ENCODE measurements around the gene ORAI3. TPM values are rescaled to one million over a fixed set of nuclear protein-coding genes. Genes with fewer than 3 reads are reported as not detected.

ORAI3 gene
- total RNA-seq, 6 donors from 2014 or later = 22.2 to 33.9 (median 28.4) TPM

Small RNAs within 50 kb of the gene (small RNA-seq; reads per million reads assigned to genes)
- gene AC135048.1 = 0 reads per million in 4 donors

Other genes starting within 250 kb of the ORAI3 start
- 100 to 1,000 TPM in 1 of 6 donors, 10 to 100 TPM in 5; 38.3 to 102 (median 66.0) TPM for gene SRCAP, start 249.9 kb upstream of the ORAI3 start, total RNA-seq
- 10 to 100 TPM; 27.4 to 70.2 (median 33.5) TPM for gene PHKG2, start 200.6 kb upstream of the ORAI3 start, total RNA-seq
- 10 to 100 TPM in 4 of 6 donors, 1 to 10 TPM in 2; 6.1 to 45.1 (median 16.0) TPM for gene CFAP119, start 187.0 kb upstream of the ORAI3 start, total RNA-seq
- gene RNF40, start 186.7 kb upstream of the ORAI3 start, total RNA-seq = 100 to 1,000 TPM in 2 of 6 donors, 10 to 100 TPM in 4; 69.9 to 137 (median 95.2) TPM
- gene ZNF629, start 161.9 kb upstream of the ORAI3 start, total RNA-seq = 10 to 100 TPM; 13.1 to 32.5 (median 14.8) TPM
- gene BCL7C, start 55.0 kb upstream of the ORAI3 start, total RNA-seq = 10 to 100 TPM; 15.7 to 32.8 (median 28.2) TPM
- 10 to 100 TPM in 2 of 6 donors, 1 to 10 TPM in 4; 4.2 to 14.5 (median 7.1) TPM for gene CTF1, start 52.5 kb upstream of the ORAI3 start, total RNA-seq
- 10 to 100 TPM in 4 of 6 donors, 1 to 10 TPM in 2; 7.3 to 40.9 (median 15.5) TPM for gene FBXL19, start 25.5 kb upstream of the ORAI3 start, total RNA-seq
- gene SETD1A, start 8.7 kb downstream of the ORAI3 start, total RNA-seq = 10 to 100 TPM in 5 of 6 donors, 1 to 10 TPM in 1; 9.1 to 30.4 (median 17.0) TPM
- 10 to 100 TPM; 10.5 to 38.8 (median 21.3) TPM for gene HSD3B7, start 36.1 kb downstream of the ORAI3 start, total RNA-seq
- gene STX1B, start 61.6 kb downstream of the ORAI3 start, total RNA-seq = 1 to 10 TPM in 2 of 6 donors, under 1 TPM in 4; 0.30 to 2.1 (median 0.51) TPM
- gene STX4, start 84.5 kb downstream of the ORAI3 start, total RNA-seq = 100 to 1,000 TPM in 3 of 6 donors, 10 to 100 TPM in 3; 44.8 to 168 (median 96.3) TPM
- 10 to 100 TPM in 4 of 6 donors, 1 to 10 TPM in 2; 8.4 to 21.0 (median 11.4) TPM for gene ZNF668, start 125.2 kb downstream of the ORAI3 start, total RNA-seq
- 10 to 100 TPM; 16.7 to 40.9 (median 23.2) TPM for gene ZNF646, start 125.4 kb downstream of the ORAI3 start, total RNA-seq
- gene PRSS53, start 139.9 kb downstream of the ORAI3 start, total RNA-seq = 1 to 10 TPM in 5 of 6 donors, under 1 TPM in 1; 0.91 to 8.4 (median 3.0) TPM
- gene VKORC1, start 145.7 kb downstream of the ORAI3 start, total RNA-seq = 100 to 1,000 TPM in 1 of 6 donors, 10 to 100 TPM in 5; 37.7 to 105 (median 61.4) TPM
- gene BCKDK, start 159.3 kb downstream of the ORAI3 start, total RNA-seq = 10 to 100 TPM; 23.2 to 64.4 (median 39.3) TPM
- 100 to 1,000 TPM in 1 of 6 donors, 10 to 100 TPM in 5; 73.9 to 144 (median 83.6) TPM for gene KAT8, start 168.6 kb downstream of the ORAI3 start, total RNA-seq
- 100 to 1,000 TPM in 3 of 6 donors, 10 to 100 TPM in 3; 59.7 to 155 (median 109) TPM for gene PRSS8, start 186.7 kb downstream of the ORAI3 start, total RNA-seq
- gene PRSS36, start 201.0 kb downstream of the ORAI3 start, total RNA-seq = 10 to 100 TPM in 2 of 6 donors, 1 to 10 TPM in 4; 1.4 to 61.8 (median 5.6) TPM
- 100 to 1,000 TPM in 3 of 6 donors, 10 to 100 TPM in 3; 65.7 to 258 (median 145) TPM for gene FUS, start 231.1 kb downstream of the ORAI3 start, total RNA-seq

All from upper lobe of left lung (tissue), 6 donors.